ENCODE data around the gene CYGB. TPM values are rescaled to one million over a fixed set of nuclear protein-coding genes. Genes with fewer than 3 reads are reported as not detected.

CYGB gene
- total RNA-seq, 4 donors from 2014 or later, result 5.8 to 81.7 (median 11.1) TPM

GRCh38 chr17:76539631-76540271 is 2.2 kb upstream of the CYGB start, which contains the start of gene PRCD:
TSS of gene PRCD (plus strand) at chr17:76540044. CDS start at chr17:76540142, 98 bp downstream.
- H3K27me3 ChIP-seq, result peaks cover 0 to 16% of the 10 kb centered on the region in 2 donors
- no peaks in the 10 kb centered on the region for H3K9me3 ChIP-seq
- no peaks in the 10 kb centered on the region for H3K36me3 ChIP-seq
- no peak for DNase-seq
- H3K27ac ChIP-seq, result peak within 1 kb of the TSS in 3 of 4 donors; percentile 62 to 84 (median 81)
- TF ChIP-seq POLR2A (IDR thresholded peaks at IDR 0.05), result no peak
- TF ChIP-seq CTCF (IDR thresholded peaks at IDR 0.05), result no peak
- H3K4me3 ChIP-seq, result peak within 1 kb of the TSS in 2 of 4 donors; percentile 39 to 48
- peaks cover 0 to 41% (median 6%) of the 10 kb centered on the region in 4 donors for H3K4me1 ChIP-seq

GRCh38 chr17:76538941-76539570 is 1.5 kb upstream of the CYGB start:
- peak overlapping the region in 3 of 4 donors; percentile 62 to 84 (median 81) for H3K27ac ChIP-seq

GRCh38 chr17:76538281-76538931 is 897 bp upstream of the CYGB start:
- peaks cover 0 to 27% (median 5%) of the 10 kb centered on the region in 4 donors for H3K4me1 ChIP-seq
- H3K27ac ChIP-seq, result peak overlapping the region in 3 of 4 donors; percentile 62 to 84 (median 81)
- no peaks in the 10 kb centered on the region for H3K36me3 ChIP-seq
- peak in 1 of 3 donors; percentile 49 for DNase-seq
- H3K4me3 ChIP-seq, result peak overlapping the region; percentile 24 to 54 (median 51)
- peaks cover 0 to 16% of the 10 kb centered on the region in 2 donors for H3K27me3 ChIP-seq
- no peak for TF ChIP-seq CTCF (IDR thresholded peaks at IDR 0.05)
- TF ChIP-seq POLR2A (IDR thresholded peaks at IDR 0.05), result no peak
- H3K9me3 ChIP-seq, result no peaks in the 10 kb centered on the region

More at GRCh38 chr17:76538941-76539570, 1.5 kb upstream of the CYGB start:
- no peaks in the 10 kb centered on the region for H3K36me3 ChIP-seq
- no peak overlapping the region for H3K4me3 ChIP-seq
- DNase-seq, result no peak
- H3K27me3 ChIP-seq, result peaks cover 0 to 16% of the 10 kb centered on the region in 2 donors
- H3K9me3 ChIP-seq, result no peaks in the 10 kb centered on the region
- H3K4me1 ChIP-seq, result peaks cover 0 to 34% (median 5%) of the 10 kb centered on the region in 4 donors
- no peak for TF ChIP-seq POLR2A (IDR thresholded peaks at IDR 0.05)
- no peak for TF ChIP-seq CTCF (IDR thresholded peaks at IDR 0.05)

GRCh38 chr17:76537288-76537577 is 276 bp downstream of the CYGB start:
- peak overlapping the region; percentile 24 to 54 (median 51) for H3K4me3 ChIP-seq
- DNase-seq, result peak in 1 of 3 donors; percentile 54
- peaks cover 0 to 16% of the 10 kb centered on the region in 2 donors for H3K27me3 ChIP-seq
- H3K27ac ChIP-seq, result peak overlapping the region; percentile 33 to 84 (median 72)
- no peak for TF ChIP-seq CTCF (IDR thresholded peaks at IDR 0.05)
- H3K4me1 ChIP-seq, result peaks cover 0 to 27% (median 5%) of the 10 kb centered on the region in 4 donors
- H3K9me3 ChIP-seq, result no peaks in the 10 kb centered on the region
- H3K36me3 ChIP-seq, result no peaks in the 10 kb centered on the region

- no peaks in the 10 kb centered on the region for H3K9me3 ChIP-seq
- peak overlapping the region; percentile 24 to 54 (median 51) for H3K4me3 ChIP-seq
Observed at GRCh38 chr17:76536511-76537287, 810 bp downstream of the CYGB start.

More at GRCh38 chr17:76536511-76537287, 810 bp downstream of the CYGB start:
- TF ChIP-seq POLR2A (IDR thresholded peaks at IDR 0.05) (no peak), CTCF (IDR thresholded peaks at IDR 0.05) (no peak)
- no peaks in the 10 kb centered on the region for H3K36me3 ChIP-seq
- peak overlapping the region; percentile 33 to 84 (median 72) for H3K27ac ChIP-seq
- H3K27me3 ChIP-seq, result peaks cover 0 to 16% of the 10 kb centered on the region in 2 donors
- no peak for DNase-seq
- peaks cover 0 to 28% (median 5%) of the 10 kb centered on the region in 4 donors for H3K4me1 ChIP-seq
